Kidney glomerular epithelial cell (primary cell): ENCODE measurements around the gene GOLGA6A.

Experiments used
- DNase-seq: peaks from one replicate; lab custom pipeline; 2025; lab: John Stamatoyannopoulos, UW

The GOLGA6A gene

DNA sequence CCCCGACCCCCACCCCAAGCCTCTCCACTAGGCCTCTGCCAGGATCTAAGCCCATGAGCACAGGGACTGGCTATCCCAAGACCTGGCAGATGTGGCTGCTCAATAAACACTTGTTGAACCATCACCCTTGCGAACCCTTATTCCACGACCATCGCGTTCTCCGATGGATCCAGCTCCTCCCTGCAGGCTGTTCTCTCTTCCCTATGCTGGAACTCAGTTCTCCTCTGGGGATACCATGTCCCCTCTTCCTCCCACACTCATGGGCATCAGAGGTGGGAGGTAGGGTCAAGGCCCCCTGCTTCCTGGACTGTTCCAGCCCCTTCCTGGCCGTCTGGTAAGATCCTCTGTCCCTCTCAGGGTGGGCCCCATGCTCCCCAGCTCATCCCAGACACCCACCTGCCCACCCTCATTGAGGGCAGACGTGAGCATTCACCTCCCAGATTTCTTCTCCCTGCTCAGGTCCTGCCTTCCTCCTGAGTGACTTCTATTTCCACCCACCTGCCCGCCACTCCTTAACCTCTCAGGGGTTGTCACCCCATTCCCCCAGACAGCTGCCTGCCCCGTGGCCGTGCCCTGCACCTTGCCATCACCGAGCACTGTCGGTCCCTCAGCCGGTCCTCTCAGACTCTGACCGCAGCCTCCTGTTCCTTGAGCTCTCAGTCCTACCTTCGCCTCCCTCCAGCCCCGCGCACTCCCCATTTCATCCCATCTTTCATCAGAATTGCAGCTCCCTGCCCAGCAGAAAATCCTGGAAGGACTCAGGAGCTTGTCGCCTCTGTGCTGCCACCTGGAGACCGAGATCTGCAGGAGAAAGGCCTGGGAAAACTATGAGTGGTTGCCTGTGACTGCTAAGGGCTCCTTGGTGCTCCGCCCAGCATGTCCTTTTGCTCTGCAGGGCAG lies 45.8 kb downstream of the GOLGA6A start:
- no peak for DNase-seq

DNA sequence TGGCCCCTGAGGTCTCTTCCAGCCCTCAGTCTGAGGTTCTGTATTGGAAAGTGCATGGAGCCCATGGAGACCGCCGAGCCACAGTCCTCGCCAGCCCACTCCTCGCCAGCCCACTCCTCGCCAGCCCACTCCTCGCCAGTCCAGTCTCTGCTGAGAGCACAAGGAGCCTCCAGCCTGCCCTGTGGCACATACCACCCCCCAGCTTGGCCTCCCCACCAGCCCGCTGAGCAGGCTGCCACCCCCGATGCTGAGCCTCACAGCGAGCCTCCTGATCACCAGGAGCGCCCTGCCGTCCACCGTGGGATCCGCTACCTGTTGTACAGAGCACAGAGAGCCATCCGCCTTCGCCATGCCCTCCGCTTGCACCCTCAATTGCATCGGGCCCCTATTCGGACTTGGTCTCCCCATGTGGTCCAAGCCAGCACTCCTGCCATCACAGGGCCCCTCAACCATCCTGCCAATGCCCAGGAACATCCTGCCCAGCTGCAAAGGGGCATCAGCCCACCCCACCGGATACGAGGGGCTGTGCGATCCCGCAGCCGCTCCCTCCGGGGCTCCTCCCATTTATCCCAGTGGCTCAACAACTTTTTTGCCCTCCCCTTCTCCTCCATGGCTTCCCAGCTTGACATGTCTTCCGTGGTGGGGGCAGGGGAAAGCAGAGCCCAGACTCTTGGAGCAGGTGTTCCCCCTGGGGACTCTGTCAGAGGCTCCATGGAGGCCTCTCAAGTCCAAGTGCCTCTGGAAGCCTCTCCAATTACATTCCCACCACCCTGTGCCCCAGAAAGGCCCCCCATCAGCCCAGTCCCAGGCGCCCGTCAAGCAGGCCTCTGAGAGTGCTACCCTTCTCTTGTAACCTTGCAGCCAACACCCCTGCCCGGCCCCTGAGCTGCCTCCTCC lies 47.0 kb downstream of the GOLGA6A start:
- DNase-seq, result no peak

DNA sequence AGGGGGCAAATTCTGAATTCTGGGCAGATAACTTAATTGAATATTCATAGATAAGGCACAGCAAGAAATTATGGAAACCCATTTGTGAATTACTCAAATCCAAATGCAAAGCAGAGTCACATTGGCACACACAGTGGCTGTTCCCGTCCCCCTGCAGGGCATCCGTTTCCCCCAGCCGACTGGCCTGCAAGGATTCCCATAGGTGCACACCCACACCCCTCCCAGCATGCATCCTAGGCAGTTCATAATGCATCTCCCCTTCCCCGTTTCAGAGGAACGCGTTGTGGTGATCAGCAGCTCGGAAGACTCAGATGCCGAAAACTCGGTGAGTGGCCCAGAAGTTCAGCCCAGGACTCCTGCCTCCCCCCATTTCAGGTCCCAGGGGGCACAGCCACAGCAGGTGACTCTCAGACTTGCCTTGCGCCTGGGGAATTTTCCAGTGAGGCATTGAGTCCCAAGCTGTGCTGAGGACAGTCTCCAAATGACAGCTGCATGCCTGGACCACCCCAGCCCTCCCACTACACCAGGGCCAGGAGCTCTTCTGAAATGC lies 48.1 kb downstream of the GOLGA6A start:
- no peak for DNase-seq

DNA sequence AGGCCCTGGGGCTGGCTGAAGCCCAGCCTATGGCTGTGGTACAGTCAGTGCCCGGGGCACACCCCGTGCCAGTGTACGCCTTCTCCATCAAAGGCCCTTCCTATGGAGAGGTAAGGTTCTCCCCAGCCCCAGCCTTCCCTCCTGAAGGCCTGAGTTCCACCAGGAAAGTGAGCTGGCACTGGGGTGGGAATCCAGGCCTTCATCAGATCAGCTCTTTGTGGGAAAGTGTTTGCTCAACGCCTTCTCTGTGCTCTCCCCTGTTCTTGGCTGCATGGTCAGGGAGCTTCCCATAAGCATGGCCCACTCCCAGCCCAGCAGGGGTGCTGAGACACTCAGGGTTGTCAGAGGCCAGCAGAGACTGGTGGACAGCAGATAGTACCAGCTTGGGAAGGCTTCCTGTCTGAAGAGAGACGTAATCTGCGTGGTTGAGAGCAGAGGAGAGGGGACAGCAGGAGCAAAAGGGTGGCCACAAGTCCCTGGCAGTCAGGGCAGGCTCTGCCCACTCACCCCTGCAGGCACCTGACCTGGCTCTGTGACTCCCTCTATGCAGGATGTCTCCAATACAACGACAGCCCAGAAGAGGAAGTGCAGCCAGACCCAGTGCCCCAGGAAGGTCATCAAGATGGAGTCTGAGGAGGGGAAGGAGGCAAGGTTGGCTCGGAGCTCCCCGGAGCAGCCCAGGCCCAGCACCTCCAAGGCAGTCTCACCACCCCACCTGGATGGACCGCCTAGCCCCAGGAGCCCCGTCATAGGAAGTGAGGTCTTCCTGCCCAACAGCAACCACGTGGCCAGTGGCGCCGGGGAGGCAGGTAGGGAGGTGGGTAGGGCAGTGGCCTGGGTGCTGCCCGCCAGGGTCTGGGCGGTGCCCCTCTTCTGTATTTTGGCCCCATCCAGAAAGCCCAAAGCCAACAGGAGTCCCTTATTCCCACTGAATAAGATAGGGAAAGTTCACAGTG lies 49.5 kb downstream of the GOLGA6A start:
- no peak for DNase-seq

DNA sequence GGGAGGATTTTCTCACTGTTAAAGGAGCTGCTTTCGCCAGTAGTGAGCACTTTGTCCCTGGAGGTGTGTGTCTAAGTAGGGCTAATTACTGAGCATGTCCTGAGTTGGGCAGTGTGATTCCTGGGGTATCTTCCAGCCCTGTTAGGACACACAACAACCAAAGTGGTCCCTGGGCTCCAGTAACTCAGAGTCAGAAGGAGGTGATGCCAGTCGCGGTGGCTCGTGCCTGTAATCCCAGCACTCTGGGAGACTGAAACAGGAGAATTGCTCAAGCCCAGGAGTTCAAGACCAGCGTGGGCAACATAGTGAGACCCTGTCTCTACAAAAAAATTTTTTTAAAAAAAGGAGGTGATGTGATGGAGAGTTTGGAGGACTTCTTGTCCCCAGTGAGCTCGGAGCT lies 50.3 kb downstream of the GOLGA6A start:
- DNase-seq, result no peak

DNA sequence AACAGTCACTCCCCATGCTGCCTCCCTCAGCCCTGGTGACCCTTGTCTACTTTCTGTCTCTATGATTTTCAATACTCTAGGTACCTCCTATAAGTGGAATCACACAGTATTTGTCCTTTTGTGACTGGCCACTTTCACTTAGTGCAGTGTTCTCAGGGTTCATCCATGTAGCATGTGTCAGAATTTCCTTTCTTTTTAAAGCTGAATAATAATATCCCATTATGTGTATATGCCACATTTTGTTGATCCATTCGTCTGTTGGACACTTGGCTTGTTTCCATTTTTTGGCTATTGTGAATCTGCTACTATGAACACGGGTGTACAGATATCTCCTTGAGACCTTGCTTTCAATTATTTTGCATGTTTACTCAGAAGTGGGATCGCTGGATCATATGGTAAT lies 53.7 kb downstream of the GOLGA6A start:
- no peak for DNase-seq

DNA sequence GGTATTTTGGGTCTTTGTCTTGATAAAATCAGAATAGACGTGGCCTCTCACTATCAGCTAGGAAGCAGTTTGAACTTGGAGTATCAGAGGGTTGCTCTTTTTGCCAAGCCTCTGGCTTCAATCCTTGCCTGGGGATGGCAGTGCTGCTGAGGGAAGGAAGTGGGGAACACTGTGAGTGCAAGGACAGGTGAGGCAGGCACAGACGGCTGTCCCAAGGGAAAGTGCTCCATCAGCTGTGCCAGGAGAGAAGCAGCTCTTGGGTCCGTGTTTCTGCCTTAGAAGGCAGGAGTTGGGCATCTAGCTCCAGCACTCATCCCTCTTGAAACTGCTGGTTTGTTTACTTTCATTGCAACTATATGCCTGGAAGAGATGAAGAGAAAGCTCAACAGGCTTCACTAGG lies 54.7 kb downstream of the GOLGA6A start:
- DNase-seq, result no peak

DNA sequence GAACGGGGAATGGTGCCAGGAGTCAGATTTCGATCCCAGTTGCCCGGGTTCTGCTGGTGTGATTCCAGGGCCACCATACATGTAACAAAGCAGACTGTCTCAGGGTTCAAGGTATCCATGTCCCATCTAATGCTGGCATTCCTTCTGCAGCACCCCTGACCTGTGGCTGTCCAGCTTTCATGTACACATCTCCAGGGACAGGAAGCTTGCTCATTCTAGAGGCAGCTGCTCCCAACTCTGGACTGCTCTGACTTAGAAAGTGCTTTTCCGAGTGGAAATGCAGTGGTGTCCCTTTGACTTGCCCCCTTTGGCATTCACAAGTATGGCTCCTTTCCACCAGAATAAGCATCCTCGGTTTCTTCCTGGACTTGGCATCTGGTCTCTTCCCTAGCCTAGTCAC lies 56.9 kb downstream of the GOLGA6A start:
- DNase-seq, result no peak

DNA sequence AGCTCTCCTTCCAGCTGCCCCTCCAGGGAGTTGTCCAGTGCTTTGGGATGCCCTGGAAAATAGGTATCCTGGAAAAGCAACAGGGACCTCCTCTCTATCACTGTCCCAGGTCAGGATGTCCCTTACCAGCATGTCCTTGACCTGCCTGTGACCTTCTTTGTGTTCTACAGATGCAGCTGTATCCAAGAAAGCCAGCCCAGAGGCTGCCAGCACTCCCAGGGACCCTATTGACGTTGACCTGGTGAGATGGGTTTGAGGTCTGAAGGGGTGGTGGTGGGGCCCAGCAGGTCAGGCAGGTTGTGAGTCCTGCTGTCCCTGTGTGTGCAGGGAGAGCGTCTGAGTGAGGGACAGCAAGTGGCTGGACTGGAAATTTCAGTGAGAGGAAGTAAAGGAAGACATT lies 57.7 kb downstream of the GOLGA6A start:
- no peak for DNase-seq

DNA sequence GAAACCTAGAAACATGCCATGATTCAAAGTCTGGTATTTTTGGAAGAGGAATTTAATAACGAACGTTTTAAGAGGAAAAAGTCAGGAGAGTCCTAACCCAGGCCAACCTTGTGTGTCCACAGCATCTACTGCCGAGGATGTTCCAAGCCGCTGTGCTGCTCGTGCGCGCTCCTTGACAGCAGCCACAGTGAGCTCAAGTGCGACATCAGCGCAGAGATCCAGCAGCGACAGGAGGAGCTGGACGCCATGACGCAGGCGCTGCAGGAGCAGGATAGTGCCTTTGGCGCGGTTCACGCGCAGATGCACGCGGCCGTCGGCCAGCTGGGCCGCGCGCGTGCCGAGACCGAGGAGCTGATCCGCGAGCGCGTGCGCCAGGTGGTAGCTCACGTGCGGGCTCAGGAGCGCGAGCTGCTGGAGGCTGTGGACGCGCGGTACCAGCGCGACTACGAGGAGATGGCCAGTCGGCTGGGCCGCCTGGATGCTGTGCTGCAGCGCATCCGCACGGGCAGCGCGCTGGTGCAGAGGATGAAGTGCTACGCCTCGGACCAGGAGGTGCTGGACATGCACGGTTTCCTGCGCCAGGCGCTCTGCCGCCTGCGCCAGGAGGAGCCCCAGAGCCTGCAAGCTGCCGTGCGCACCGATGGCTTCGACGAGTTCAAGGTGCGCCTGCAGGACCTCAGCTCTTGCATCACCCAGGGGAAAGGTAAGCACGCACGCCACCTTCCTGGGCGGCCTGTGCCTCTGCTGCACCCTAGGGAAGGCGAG lies 59.5 kb downstream of the GOLGA6A start:
- DNase-seq, result no peak
